GM18867 (cell line): ENCODE results near the gene OR7G2.

Experiments
- ATAC-seq: cut with Tn5 transposase; IDR thresholded peaks from one replicate; pipeline ENCODE4 v1.9.1; 2021; ENCODE audit warnings: mild to moderate bottlenecking, moderate library complexity; ENCODE audit not compliant: unreplicated experiment

OR7G2 gene

GRCh38 chr19:9107375-9107774 is at the start of gene OR7G2:
TSS of gene OR7G2 (minus strand) at chr19:9107475. CDS start at chr19:9103243, 4,232 bp downstream.
- ATAC-seq = no peak

- ATAC-seq = no peak
Measured at GRCh38 chr19:9156304-9156703, 49.0 kb upstream of the OR7G2 start.

GRCh38 chr19:9155591-9155990 is 48.3 kb upstream of the OR7G2 start:
- ATAC-seq = no peak

GRCh38 chr19:9151367-9151766 is 44.1 kb upstream of the OR7G2 start:
- ATAC-seq = no peak

- ATAC-seq = no peak
Measured at GRCh38 chr19:9150650-9151049, 43.4 kb upstream of the OR7G2 start.

GRCh38 chr19:9149997-9150396 is 42.7 kb upstream of the OR7G2 start:
- ATAC-seq = no peak

GRCh38 chr19:9148697-9149096 is 41.4 kb upstream of the OR7G2 start:
- no peak for ATAC-seq

GRCh38 chr19:9146882-9147281 is 39.6 kb upstream of the OR7G2 start:
- ATAC-seq = no peak

GRCh38 chr19:9144920-9145319 is 37.6 kb upstream of the OR7G2 start:
- ATAC-seq = no peak

- peak; percentile 97 for ATAC-seq
Measured at GRCh38 chr19:9140159-9140874, 33.0 kb upstream of the OR7G2 start, which contains the start of gene ZNF317. TSS of gene ZNF317 (plus strand) at chr19:9140397. CDS start at chr19:9156017, 15,620 bp downstream.

- peak; percentile 10 for ATAC-seq
Measured at GRCh38 chr19:9139609-9140158, 32.4 kb upstream of the OR7G2 start.

- ATAC-seq = no peak
Measured at GRCh38 chr19:9132422-9132821, 25.1 kb upstream of the OR7G2 start.

- no peak for ATAC-seq
Measured at GRCh38 chr19:9130965-9131364, 23.7 kb upstream of the OR7G2 start.

- ATAC-seq = no peak
Measured at GRCh38 chr19:9128171-9128570, 20.9 kb upstream of the OR7G2 start.

- no peak for ATAC-seq
Measured at GRCh38 chr19:9126900-9127405, 19.7 kb upstream of the OR7G2 start, which contains the start of gene OR7G3. TSS of gene OR7G3 (minus strand) at chr19:9126950. CDS start at chr19:9126950, 0 bp downstream.

- ATAC-seq = no peak
Measured at GRCh38 chr19:9116547-9116946, 9.3 kb upstream of the OR7G2 start.

GRCh38 chr19:9115307-9115813 is 8.1 kb upstream of the OR7G2 start, which contains the start of gene OR7G1:
TSS of gene OR7G1 (minus strand) at chr19:9115763. CDS start at chr19:9115763, 0 bp downstream.
- ATAC-seq = no peak

GRCh38 chr19:9109959-9110358 is 2.7 kb upstream of the OR7G2 start:
- ATAC-seq = no peak

- ATAC-seq = no peak
Measured at GRCh38 chr19:9086761-9087160, 20.5 kb downstream of the OR7G2 start, which contains the start of gene OR1M1. TSS of gene OR1M1 (plus strand) at chr19:9087061. CDS start at chr19:9093245, 6,184 bp downstream.

- no peak for ATAC-seq
Measured at GRCh38 chr19:9078651-9079050, 28.6 kb downstream of the OR7G2 start.

- no peak for ATAC-seq
Measured at GRCh38 chr19:9076901-9077300, 30.4 kb downstream of the OR7G2 start.
